Kidney (tissue), 14 donors: Measurements from ENCODE around the gene PLB1. TPM values are rescaled to one million over a fixed set of nuclear protein-coding genes. Genes with fewer than 3 reads are reported as not detected.

Experiments used
- DNase-seq, 5 donors: peaks; one replicate each; pipeline ENCODE4 v3.0.0-alpha.2; 2013 to 2020
- FAIRE-seq: peaks from 2 replicates; lab custom pipeline; 2012; peaks lifted over from hg19 to GRCh38; lab: Jason Lieb, UNC
- H3K27ac ChIP-seq, 2 donors: one replicate each; pipeline ENCODE4 v1.7.0; 2013; ENCODE audit warnings: low read depth in 2 of 2, low read length in 2 of 2, inconsistent platforms in 1 of 2
- H3K27me3 ChIP-seq: one replicate; pipeline ENCODE4 v1.7.1; 2013; ENCODE audit warnings: low read length, inconsistent platforms; ENCODE audit not compliant: control insufficient read depth, insufficient read depth
- H3K36me3 ChIP-seq, 3 donors: one replicate each; pipeline versions ENCODE4 v1.7.0 to v1.7.1; 2013; ENCODE audit warnings: low read length in 3 of 3, control low read depth in 1 of 3, inconsistent platforms in 1 of 3; ENCODE audit not compliant: insufficient read depth in 3 of 3, control insufficient read depth in 2 of 3
- H3K4me1 ChIP-seq, 3 donors: one replicate each; pipeline versions ENCODE4 v1.7.0 to v1.7.1; 2013; ENCODE audit warnings: low read length in 3 of 3, inconsistent platforms in 1 of 3, low read depth in 1 of 3; ENCODE audit not compliant: control insufficient read depth in 2 of 3, insufficient read depth in 2 of 3
- H3K4me3 ChIP-seq, 3 donors: one replicate each; pipeline versions ENCODE4 v1.7.0 to v1.8.1; 2013; ENCODE audit warnings: low read length in 3 of 3, control low read depth in 1 of 3, inconsistent platforms in 1 of 3
- H3K9ac ChIP-seq, 3 donors: one replicate each; pipeline versions ENCODE4 v1.7.0 to v1.7.1; 2013; ENCODE audit warnings: low read length in 3 of 3, control low read depth in 1 of 3, inconsistent platforms in 1 of 3
- H3K9me3 ChIP-seq, 3 donors: one replicate each; pipeline versions ENCODE4 v1.7.0 to v1.7.1; 2013; ENCODE audit warnings: low read length in 3 of 3, control low read depth in 1 of 3, inconsistent platforms in 1 of 3; ENCODE audit not compliant: control insufficient read depth in 2 of 3, insufficient read depth in 1 of 3
- intact Hi-C: fragments of 100-400 bp; cut with DNase I; formaldehyde crosslinking; loops from one replicate; pipeline ENCODE4 v1.11.1; 2022
- polyA plus RNA-seq: library from polyadenylated mRNA; stranded (reverse); fragments of 350-450 nt; fragmentation: Illumina TruSeq; extraction: RNeasy Lipid Tissue Mini Kit (QIAGEN cat#74804); gene quantifications from one replicate; pipeline ENCODE4 v1.2.3, GENCODE V29; 2014; ENCODE audit warnings: low read depth, low replicate concordance; ENCODE audit not compliant: insufficient read depth
- total RNA-seq: library from RNA; stranded (reverse); fragmentation: NEBNext Ultra II Directional; extraction: Animal tissue kit (Norgen Biotek cat#: 25700); gene quantifications from one replicate; pipeline ENCODE4 v1.2.1, GENCODE V29; 2021
- TF ChIP-seq, protein P1 (sequence below): IDR thresholded peaks from 3 replicates; pipeline ENCODE4 v1.5.1; 2012; ENCODE audit warnings: mild to moderate bottlenecking, moderate library complexity, borderline replicate concordance; ENCODE audit not compliant: insufficient read depth; ENCODE audit errors: extremely low read depth
- donor health status: control.
- donor health status: control.
- donor health status: control.
- donor health status: control.
- donor health status: control.
- donor health status: DM: yes; HTN: yes; CAD: no.
- donor health status: Normal renal cell carcinoma (clear cell type).

Gene PLB1
- total and polyA plus RNA-seq, 2 donors from 2014 or later = 0.95 to 6.8 TPM

DNA sequence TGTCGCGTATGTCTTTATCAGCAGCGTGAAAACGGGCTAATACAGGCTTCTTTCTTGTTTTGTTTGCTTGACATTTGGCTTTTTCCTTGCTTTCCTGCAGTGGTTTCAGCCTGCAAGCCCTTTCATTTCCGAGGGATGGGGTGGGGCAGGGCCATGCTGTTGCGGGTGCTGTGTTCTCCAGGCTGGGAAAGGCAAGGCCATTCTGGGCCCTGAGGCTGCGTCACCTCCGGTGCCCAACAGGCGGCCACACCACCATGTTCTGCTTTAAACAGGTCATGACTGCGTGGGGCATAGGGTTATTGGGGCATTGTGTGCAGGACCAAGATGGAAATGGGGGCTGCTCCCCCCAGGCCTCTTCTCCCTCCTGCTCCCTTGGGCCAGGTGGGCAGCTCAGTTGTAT, 38.6 kb upstream of the PLB1 start:
- no peaks in the 10 kb centered on the region for H3K27me3 ChIP-seq
- intact Hi-C loops = loop anchor here (10.0 kb wide), 1 partner anchor 752 kb away; no protein-coding TSS in a partner anchor
- no peaks in the 10 kb centered on the region for H3K9me3 ChIP-seq
- no peak overlapping the region for H3K9ac ChIP-seq
- DNase-seq = no peak
- H3K4me3 ChIP-seq = no peak overlapping the region
- no peaks in the 10 kb centered on the region for H3K4me1 ChIP-seq
- no peaks in the 10 kb centered on the region for H3K36me3 ChIP-seq
- no peak overlapping the region for H3K27ac ChIP-seq
- TF ChIP-seq, protein P1, sequence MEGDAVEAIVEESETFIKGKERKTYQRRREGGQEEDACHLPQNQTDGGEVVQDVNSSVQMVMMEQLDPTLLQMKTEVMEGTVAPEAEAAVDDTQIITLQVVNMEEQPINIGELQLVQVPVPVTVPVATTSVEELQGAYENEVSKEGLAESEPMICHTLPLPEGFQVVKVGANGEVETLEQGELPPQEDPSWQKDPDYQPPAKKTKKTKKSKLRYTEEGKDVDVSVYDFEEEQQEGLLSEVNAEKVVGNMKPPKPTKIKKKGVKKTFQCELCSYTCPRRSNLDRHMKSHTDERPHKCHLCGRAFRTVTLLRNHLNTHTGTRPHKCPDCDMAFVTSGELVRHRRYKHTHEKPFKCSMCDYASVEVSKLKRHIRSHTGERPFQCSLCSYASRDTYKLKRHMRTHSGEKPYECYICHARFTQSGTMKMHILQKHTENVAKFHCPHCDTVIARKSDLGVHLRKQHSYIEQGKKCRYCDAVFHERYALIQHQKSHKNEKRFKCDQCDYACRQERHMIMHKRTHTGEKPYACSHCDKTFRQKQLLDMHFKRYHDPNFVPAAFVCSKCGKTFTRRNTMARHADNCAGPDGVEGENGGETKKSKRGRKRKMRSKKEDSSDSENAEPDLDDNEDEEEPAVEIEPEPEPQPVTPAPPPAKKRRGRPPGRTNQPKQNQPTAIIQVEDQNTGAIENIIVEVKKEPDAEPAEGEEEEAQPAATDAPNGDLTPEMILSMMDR = no peak
- no peak for FAIRE-seq

DNA sequence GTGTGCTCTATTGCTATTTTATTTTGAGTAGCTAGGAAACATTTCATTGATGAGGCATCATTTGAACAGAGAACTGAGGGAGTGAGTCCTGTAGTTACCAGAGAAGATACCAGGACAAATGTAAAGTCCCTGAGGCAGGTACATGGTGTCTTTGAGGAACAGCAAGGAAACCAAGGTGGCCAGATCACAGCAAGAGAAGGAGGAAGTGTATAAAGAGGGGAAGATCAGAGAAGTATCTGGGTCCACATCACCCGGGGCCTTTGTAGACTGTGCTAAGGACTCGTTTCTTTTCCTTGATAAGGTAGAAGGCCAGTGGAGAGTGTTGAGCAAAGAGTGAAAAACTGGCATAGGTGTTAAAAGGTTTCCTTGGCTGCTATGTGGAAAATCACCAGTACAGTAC, 34.8 kb upstream of the PLB1 start:
- TF ChIP-seq, protein P1 = no peak
- DNase-seq (no peak), FAIRE-seq (no peak)
- Histone ChIP-seq H3K9me3 (no peaks in the 10 kb centered on the region), H3K9ac (no peak overlapping the region), H3K27me3 (no peaks in the 10 kb centered on the region), H3K27ac (no peak overlapping the region), H3K4me1 (no peaks in the 10 kb centered on the region), H3K4me3 (no peak overlapping the region), H3K36me3 (no peaks in the 10 kb centered on the region)
- intact Hi-C loops = no loop called here

DNA sequence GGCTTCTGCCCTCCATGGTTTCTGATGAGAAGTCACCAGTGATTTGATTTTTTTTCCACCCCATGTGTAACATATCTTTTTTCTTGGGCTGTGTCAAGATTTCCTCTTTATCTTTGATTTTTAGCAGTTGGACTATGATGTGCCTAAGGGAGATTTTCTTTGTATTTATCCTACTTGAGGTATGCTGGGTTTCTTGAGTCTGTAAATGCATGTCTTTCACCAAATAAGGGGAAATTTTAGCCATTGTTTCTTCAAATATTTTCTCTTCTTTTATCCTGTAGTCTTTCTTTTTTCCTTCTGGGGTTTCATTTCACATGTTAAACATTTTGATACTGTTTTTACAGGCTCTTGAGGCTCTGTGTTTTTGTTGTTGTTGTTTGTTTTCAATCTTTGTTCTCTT, 33.7 kb upstream of the PLB1 start:
- Histone ChIP-seq H3K4me1 (no peaks in the 10 kb centered on the region), H3K9ac (no peak overlapping the region), H3K36me3 (no peaks in the 10 kb centered on the region), H3K4me3 (no peak overlapping the region), H3K27me3 (no peaks in the 10 kb centered on the region), H3K9me3 (no peaks in the 10 kb centered on the region), H3K27ac (no peak overlapping the region)
- DNase-seq (no peak), FAIRE-seq (no peak)
- intact Hi-C loops = no loop called here
- TF ChIP-seq, protein P1 = no peak

DNA sequence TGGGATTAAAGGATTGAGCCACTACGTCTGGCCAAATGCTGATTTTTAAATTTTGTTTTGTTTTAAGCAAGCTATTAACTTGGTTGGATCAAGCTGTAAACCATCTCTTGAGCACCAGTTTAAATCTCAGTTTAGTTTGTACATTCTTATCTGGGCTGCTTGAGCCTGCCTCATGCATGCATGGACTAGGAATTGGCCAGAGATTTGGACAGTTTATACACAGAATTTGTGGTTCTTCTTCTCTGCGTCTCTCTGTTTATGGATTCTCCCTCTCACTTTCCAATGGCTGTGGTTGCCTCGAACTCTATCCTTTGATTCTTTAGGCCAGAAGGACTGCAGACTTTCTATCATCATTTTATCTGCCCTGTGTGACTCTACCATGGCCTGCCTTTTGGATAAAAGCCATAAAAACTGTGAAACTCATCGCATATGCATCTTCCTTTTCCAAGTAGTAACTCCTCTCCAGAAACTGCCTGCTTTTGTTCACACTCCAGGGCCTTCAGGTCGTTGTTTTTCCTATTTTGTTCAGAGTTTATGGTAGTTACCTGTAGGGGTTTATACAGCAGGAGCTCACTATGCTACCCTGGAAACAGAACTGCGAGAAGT, 32.5 kb upstream of the PLB1 start:
- Histone ChIP-seq H3K9ac (no peak overlapping the region), H3K27ac (no peak overlapping the region), H3K4me1 (no peaks in the 10 kb centered on the region), H3K4me3 (no peak overlapping the region), H3K9me3 (no peaks in the 10 kb centered on the region), H3K36me3 (no peaks in the 10 kb centered on the region), H3K27me3 (no peaks in the 10 kb centered on the region)
- FAIRE-seq (no peak), DNase-seq (no peak)
- intact Hi-C loops = no loop called here
- TF ChIP-seq, protein P1 = no peak
